HG02642 (cell line): ENCODE results near the gene SEMA5B.

Experiments
- ATAC-seq: cut with Tn5 transposase; IDR thresholded peaks from one replicate; pipeline ENCODE4 v1.9.1; 2021; ENCODE audit warnings: mild to moderate bottlenecking; ENCODE audit not compliant: unreplicated experiment, poor library complexity

SEMA5B gene

GRCh38 chr3:122930063-122930997, 97.2 kb downstream of the SEMA5B start:
- ATAC-seq, result no peak

- no peak for ATAC-seq
These were observed 98.1 kb downstream of the SEMA5B start for GRCh38 chr3:122929188-122930062.

- no peak for ATAC-seq
These were observed 99.0 kb downstream of the SEMA5B start for GRCh38 chr3:122928396-122929187.

GRCh38 chr3:122927726-122928125, 99.8 kb downstream of the SEMA5B start:
- no peak for ATAC-seq

- ATAC-seq, result no peak
These were observed 100.8 kb downstream of the SEMA5B start for GRCh38 chr3:122926811-122927210.

GRCh38 chr3:122926322-122926721, 101.2 kb downstream of the SEMA5B start:
- no peak for ATAC-seq

GRCh38 chr3:122925756-122926155, 101.8 kb downstream of the SEMA5B start:
- no peak for ATAC-seq

GRCh38 chr3:122924056-122924455, 103.5 kb downstream of the SEMA5B start:
- ATAC-seq, result no peak

- ATAC-seq, result no peak
These were observed 104.0 kb downstream of the SEMA5B start for GRCh38 chr3:122923611-122924010.

- ATAC-seq, result peak; percentile 47
These were observed 105.5 kb downstream of the SEMA5B start for GRCh38 chr3:122921791-122922651.

GRCh38 chr3:122920986-122921385, 106.6 kb downstream of the SEMA5B start:
- ATAC-seq, result no peak

- ATAC-seq, result no peak
These were observed 108.3 kb downstream of the SEMA5B start for GRCh38 chr3:122919291-122919610.

- no peak for ATAC-seq
These were observed 108.8 kb downstream of the SEMA5B start for GRCh38 chr3:122918576-122919290.

- no peak for ATAC-seq
These were observed 110.2 kb downstream of the SEMA5B start for GRCh38 chr3:122917412-122917811.

- no peak for ATAC-seq
These were observed 111.0 kb downstream of the SEMA5B start for GRCh38 chr3:122916580-122916979.

GRCh38 chr3:122916084-122916483, 111.5 kb downstream of the SEMA5B start:
- no peak for ATAC-seq

- ATAC-seq, result no peak
These were observed 112.1 kb downstream of the SEMA5B start for GRCh38 chr3:122915300-122916055.

- no peak for ATAC-seq
These were observed 113.9 kb downstream of the SEMA5B start for GRCh38 chr3:122913539-122914100.
